ENCODE results near the gene NKD2. TPM values are rescaled to one million over a fixed set of nuclear protein-coding genes. Genes with fewer than 3 reads are reported as not detected.
A peak's percentile ranks its signal among the peaks of the same experiment; 100 is the strongest.

Gene NKD2
- total RNA-seq, 2 experiments from 2014 or later = 3.6 to 3.7 TPM

- Mint-ChIP-seq H3K9me3 (no peaks in the 10 kb centered on the region), H3K4me3 (peak overlapping the region; percentile 11), H3K36me3 (ENCODE audit: low read depth) (no peaks in the 10 kb centered on the region), H3K27me3 (peaks cover 56% of the 10 kb centered on the region), H3K27ac (no peak overlapping the region), H3K4me1 (peaks cover 37% of the 10 kb centered on the region)
- ChIA-PET POLR2A (interaction anchor here (1.0 to 1.4 kb wide), 2 partner anchors 49 to 113 kb away, joined by 3 to 4 read pairs; partner anchors contain the start of genes BRD9 and TRIP13), CTCF (interaction anchor here (1.0 to 2.1 kb wide), 6 partner anchors 9 to 130 kb away, joined by 3 to 6 read pairs (median 4); no protein-coding TSS in a partner anchor)
- DNase-seq = no peak
Measured at GRCh38 chr5:1005904-1006655, 2.5 kb upstream of the NKD2 start.

GRCh38 chr5:1006656-1007071 is 1.9 kb upstream of the NKD2 start:
- POLR2A ChIA-PET = no interaction called here
- CTCF ChIA-PET = interaction anchor here (1.0 to 2.1 kb wide), 4 partner anchors 9 to 129 kb away, joined by 3 to 6 read pairs (median 4); no protein-coding TSS in a partner anchor
- Mint-ChIP-seq H3K4me3 (no peak overlapping the region), H3K27me3 (peaks cover 60% of the 10 kb centered on the region), H3K36me3 (ENCODE audit: low read depth) (no peaks in the 10 kb centered on the region), H3K27ac (no peak overlapping the region), H3K4me1 (peaks cover 38% of the 10 kb centered on the region), H3K9me3 (no peaks in the 10 kb centered on the region)
- no peak for DNase-seq

GRCh38 chr5:1007221-1007680 is 1.4 kb upstream of the NKD2 start:
- no peak for DNase-seq
- H3K9me3 Mint-ChIP-seq = no peaks in the 10 kb centered on the region
- peaks cover 56% of the 10 kb centered on the region for H3K27me3 Mint-ChIP-seq
- ChIA-PET POLR2A (interaction anchor here (1.3 kb wide), 1 partner anchor 12 kb away, joined by 5 read pairs; no protein-coding TSS in a partner anchor), CTCF (interaction anchor here (0.7 to 2.1 kb wide), 5 partner anchors 10 to 132 kb away, joined by 3 to 6 read pairs (median 4); no protein-coding TSS in a partner anchor)
- no peak overlapping the region for H3K27ac Mint-ChIP-seq
- no peaks in the 10 kb centered on the region for H3K36me3 Mint-ChIP-seq (ENCODE audit: low read depth)
- H3K4me3 Mint-ChIP-seq = no peak overlapping the region
- peaks cover 36% of the 10 kb centered on the region for H3K4me1 Mint-ChIP-seq

GRCh38 chr5:1007681-1008450 is 736 bp upstream of the NKD2 start:
- Mint-ChIP-seq H3K4me3 (peak overlapping the region; percentile 46), H3K27ac (no peak overlapping the region), H3K9me3 (no peaks in the 10 kb centered on the region), H3K27me3 (peaks cover 53% of the 10 kb centered on the region), H3K4me1 (peaks cover 36% of the 10 kb centered on the region), H3K36me3 (ENCODE audit: low read depth) (no peaks in the 10 kb centered on the region)
- no peak for DNase-seq
- ChIA-PET CTCF (interaction anchor here (0.7 to 2.1 kb wide), 7 partner anchors 11 to 131 kb away, joined by 3 to 6 read pairs (median 3); no protein-coding TSS in a partner anchor), POLR2A (interaction anchor here (1.3 kb wide), 1 partner anchor 13 kb away, joined by 5 read pairs; no protein-coding TSS in a partner anchor)

GRCh38 chr5:1009359-1010180 is 968 bp downstream of the NKD2 start:
- POLR2A ChIA-PET = interaction anchor here (1.1 kb wide), 1 partner anchor 52 kb away, joined by 3 read pairs; no protein-coding TSS in a partner anchor

GRCh38 chr5:1010181-1010510 is 1.5 kb downstream of the NKD2 start:
- peaks cover 42% of the 10 kb centered on the region for H3K27me3 Mint-ChIP-seq
- no peaks in the 10 kb centered on the region for H3K36me3 Mint-ChIP-seq (ENCODE audit: low read depth)
- CTCF ChIA-PET = interaction anchor here (0.7 to 2.0 kb wide), 5 partner anchors 12 to 130 kb away, joined by 3 to 15 read pairs (median 5); no protein-coding TSS in a partner anchor

More at GRCh38 chr5:1009359-1010180, 968 bp downstream of the NKD2 start:
- H3K4me1 Mint-ChIP-seq = peaks cover 20% of the 10 kb centered on the region
- no peak overlapping the region for H3K27ac Mint-ChIP-seq
- CTCF ChIA-PET = interaction anchor here (0.7 to 2.0 kb wide), 4 partner anchors 19 to 131 kb away, joined by 3 to 15 read pairs (median 4); no protein-coding TSS in a partner anchor
- H3K36me3 Mint-ChIP-seq (ENCODE audit: low read depth) = no peaks in the 10 kb centered on the region
- DNase-seq = no peak
- H3K9me3 Mint-ChIP-seq = no peaks in the 10 kb centered on the region
- H3K4me3 Mint-ChIP-seq = peak overlapping the region; percentile 37
- H3K27me3 Mint-ChIP-seq = peaks cover 42% of the 10 kb centered on the region

GRCh38 chr5:1010641-1011046 is 2.0 kb downstream of the NKD2 start:
- CTCF ChIA-PET = interaction anchor here (0.7 to 2.0 kb wide), 6 partner anchors 13 to 130 kb away, joined by 3 to 15 read pairs (median 4); no protein-coding TSS in a partner anchor
- no peak overlapping the region for H3K27ac Mint-ChIP-seq
- H3K4me1 Mint-ChIP-seq = peaks cover 20% of the 10 kb centered on the region
- DNase-seq = no peak
- POLR2A ChIA-PET = no interaction called here
- H3K4me3 Mint-ChIP-seq = no peak overlapping the region
- H3K27me3 Mint-ChIP-seq = peaks cover 41% of the 10 kb centered on the region
- no peaks in the 10 kb centered on the region for H3K9me3 Mint-ChIP-seq
- H3K36me3 Mint-ChIP-seq (ENCODE audit: low read depth) = no peaks in the 10 kb centered on the region

More at GRCh38 chr5:1010181-1010510, 1.5 kb downstream of the NKD2 start:
- peaks cover 20% of the 10 kb centered on the region for H3K4me1 Mint-ChIP-seq
- POLR2A ChIA-PET = no interaction called here
- no peaks in the 10 kb centered on the region for H3K9me3 Mint-ChIP-seq
- no peak for DNase-seq
- H3K27ac Mint-ChIP-seq = no peak overlapping the region
- no peak overlapping the region for H3K4me3 Mint-ChIP-seq

GRCh38 chr5:1011226-1011631 is 2.6 kb downstream of the NKD2 start:
- POLR2A ChIA-PET = no interaction called here
- H3K27me3 Mint-ChIP-seq = peaks cover 36% of the 10 kb centered on the region
- H3K4me3 Mint-ChIP-seq = no peak overlapping the region
- no peak overlapping the region for H3K27ac Mint-ChIP-seq
- peak; percentile 52 for DNase-seq
- peaks cover 17% of the 10 kb centered on the region for H3K4me1 Mint-ChIP-seq
- CTCF ChIA-PET = interaction anchor here (0.7 to 2.0 kb wide), 6 partner anchors 13 to 129 kb away, joined by 3 to 15 read pairs (median 4); no protein-coding TSS in a partner anchor
- H3K36me3 Mint-ChIP-seq (ENCODE audit: low read depth) = no peaks in the 10 kb centered on the region
- H3K9me3 Mint-ChIP-seq = no peaks in the 10 kb centered on the region

- Mint-ChIP-seq H3K27ac (no peak overlapping the region), H3K36me3 (ENCODE audit: low read depth) (no peaks in the 10 kb centered on the region), H3K27me3 (peaks cover 30% of the 10 kb centered on the region), H3K4me3 (no peak overlapping the region), H3K9me3 (no peaks in the 10 kb centered on the region), H3K4me1 (peaks cover 16% of the 10 kb centered on the region)
- CTCF ChIA-PET = interaction anchor here (1.2 kb wide), 1 partner anchor 28 kb away, joined by 4 read pairs; no protein-coding TSS in a partner anchor
- POLR2A ChIA-PET = no interaction called here
- DNase-seq = no peak
Measured at GRCh38 chr5:1011741-1012312, 3.2 kb downstream of the NKD2 start.

GRCh38 chr5:1012313-1012841 is 3.8 kb downstream of the NKD2 start:
- Mint-ChIP-seq H3K4me3 (no peak overlapping the region), H3K9me3 (no peaks in the 10 kb centered on the region), H3K36me3 (ENCODE audit: low read depth) (no peaks in the 10 kb centered on the region), H3K27ac (no peak overlapping the region), H3K27me3 (peaks cover 26% of the 10 kb centered on the region), H3K4me1 (peaks cover 12% of the 10 kb centered on the region)
- no peak for DNase-seq
- CTCF ChIA-PET = interaction anchor here (1.2 kb wide), 1 partner anchor 128 kb away, joined by 3 read pairs; no protein-coding TSS in a partner anchor
- POLR2A ChIA-PET = no interaction called here

GRCh38 chr5:1012900-1013237 is 4.3 kb downstream of the NKD2 start:
- peaks cover 22% of the 10 kb centered on the region for H3K27me3 Mint-ChIP-seq
- H3K4me3 Mint-ChIP-seq = no peak overlapping the region
- ChIA-PET POLR2A (no interaction called here), CTCF (interaction anchor here (1.2 to 1.6 kb wide), 2 partner anchors 89 to 127 kb away, joined by 3 to 4 read pairs; no protein-coding TSS in a partner anchor)
- DNase-seq = no peak
- no peaks in the 10 kb centered on the region for H3K9me3 Mint-ChIP-seq
- peaks cover 8% of the 10 kb centered on the region for H3K4me1 Mint-ChIP-seq
- no peaks in the 10 kb centered on the region for H3K36me3 Mint-ChIP-seq (ENCODE audit: low read depth)
- no peak overlapping the region for H3K27ac Mint-ChIP-seq
